ENCODE results near the gene RASSF4.

RASSF4 gene

GRCh38 chr10:44997105-44997748 lies 37.6 kb downstream of the RASSF4 start:
- no peak for TF ChIP-seq CTCF (IDR thresholded peaks at IDR 0.05; ENCODE audit: low read depth, low read length, missing control alignments)
- no peak for DNase-seq (ENCODE audit: extremely low read depth, low read depth)
- H3K4me3 ChIP-seq (replicated peaks; ENCODE audit: low read depth, low read length), result no peak overlapping the region

GRCh38 chr10:44998146-44998631 lies 38.6 kb downstream of the RASSF4 start:
- no peak for DNase-seq (ENCODE audit: extremely low read depth, low read depth)
- no peak overlapping the region for H3K4me3 ChIP-seq (replicated peaks; ENCODE audit: low read depth, low read length)
- TF ChIP-seq CTCF (IDR thresholded peaks at IDR 0.05; ENCODE audit: low read depth, low read length, missing control alignments), result no peak

- TF ChIP-seq CTCF (IDR thresholded peaks at IDR 0.05; ENCODE audit: low read depth, low read length, missing control alignments), result no peak
- DNase-seq (ENCODE audit: extremely low read depth, low read depth), result no peak
- H3K4me3 ChIP-seq (replicated peaks; ENCODE audit: low read depth, low read length), result peak overlapping the region; percentile 63
Observed at GRCh38 chr10:45000138-45000751, 40.6 kb downstream of the RASSF4 start.

- no peak for DNase-seq (ENCODE audit: extremely low read depth, low read depth)
- TF ChIP-seq CTCF (IDR thresholded peaks at IDR 0.05; ENCODE audit: low read depth, low read length, missing control alignments), result no peak
- peak within 1 kb of the TSS; percentile 63 for H3K4me3 ChIP-seq (replicated peaks; ENCODE audit: low read depth, low read length)
Observed at GRCh38 chr10:45000752-45001380, 41.3 kb downstream of the RASSF4 start, which contains the start of gene ZNF22. TSS of gene ZNF22 (plus strand) at chr10:45000923. CDS start at chr10:45003369, 2,446 bp downstream.

GRCh38 chr10:45001381-45002148 lies 42.0 kb downstream of the RASSF4 start:
- no peak for DNase-seq (ENCODE audit: extremely low read depth, low read depth)
- TF ChIP-seq CTCF (IDR thresholded peaks at IDR 0.05; ENCODE audit: low read depth, low read length, missing control alignments), result no peak
- H3K4me3 ChIP-seq (replicated peaks; ENCODE audit: low read depth, low read length), result peak overlapping the region; percentile 63

- no peak for DNase-seq (ENCODE audit: extremely low read depth, low read depth)
- TF ChIP-seq CTCF (IDR thresholded peaks at IDR 0.05; ENCODE audit: low read depth, low read length, missing control alignments), result no peak
- no peak overlapping the region for H3K4me3 ChIP-seq (replicated peaks; ENCODE audit: low read depth, low read length)
Observed at GRCh38 chr10:45003432-45004000, 43.9 kb downstream of the RASSF4 start.

All from HFF-Myc (cell line).